SU-DHL-6 (cell line): ENCODE measurements around the gene TRPV5.

Experiments used
- H2AFZ ChIP-seq: fragments of 200-600 bp; sonication (generic); 2 replicates; pipeline ENCODE4 v1.6.1; 2014; ENCODE audit warnings: low read depth, mild to moderate bottlenecking, moderate library complexity, mixed read lengths, antibody characterized with exemption, low read length; ENCODE audit not compliant: severe bottlenecking
- H3F3A ChIP-seq: fragments of 200-600 bp; shearing (Covaris generic); 2 replicates; pipeline ENCODE4 v1.6.0; 2016; ENCODE audit warnings: antibody characterized with exemption, mild to moderate bottlenecking; ENCODE audit not compliant: insufficient read depth
- H3K27ac ChIP-seq: fragments of 200-600 bp; sonication (generic); 2 replicates; pipeline ENCODE4 v1.5.1; 2016; ENCODE audit warnings: low read depth, mild to moderate bottlenecking, low read length, moderate library complexity, mixed read lengths
- H3K27me3 ChIP-seq: fragments of 200-600 bp; sonication (generic), shearing (Covaris generic); 2 replicates; pipeline ENCODE4 v1.6.0; 2014; ENCODE audit warnings: mild to moderate bottlenecking, low read length
- H3K36me3 ChIP-seq: fragments of 200-600 bp; sonication (generic); 2 replicates; pipeline ENCODE4 v1.6.1; 2014; ENCODE audit warnings: mild to moderate bottlenecking, low read length, mixed read lengths
- H3K4me2 ChIP-seq: fragments of 300-600, 200-600 bp; shearing (Covaris generic), sonication (generic); 2 replicates; pipeline ENCODE4 v1.6.0; 2014; ENCODE audit warnings: low read length, low read depth, mild to moderate bottlenecking; ENCODE audit not compliant: poor library complexity, severe bottlenecking
- H3K4me3 ChIP-seq: fragments of 200-600 bp; sonication (generic); 2 replicates; pipeline ENCODE4 v1.5.1; 2014; ENCODE audit warnings: antibody characterized with exemption, low read length, mild to moderate bottlenecking, mixed read lengths; ENCODE audit not compliant: insufficient read depth, poor library complexity, severe bottlenecking
- H3K79me2 ChIP-seq: fragments of 200-600 bp; sonication (generic); 2 replicates; pipeline ENCODE4 v1.6.1; 2014; ENCODE audit warnings: mild to moderate bottlenecking, low read length, moderate library complexity; ENCODE audit not compliant: insufficient read depth
- H3K9ac ChIP-seq: fragments of 200-600 bp; sonication (generic); 2 replicates; pipeline ENCODE4 v1.7.0; 2014; ENCODE audit warnings: mild to moderate bottlenecking, low read length
- H3K9me2 ChIP-seq: fragments of 200-600 bp; sonication (generic); replicated peaks from 2 replicates; pipeline ENCODE4 v1.6.1; 2014; ENCODE audit warnings: low read length; ENCODE audit not compliant: insufficient read depth
- H3K9me3 ChIP-seq: fragments of 200-600 bp; sonication (generic); 2 replicates; pipeline ENCODE4 v1.6.1; 2014; ENCODE audit warnings: low read length, mixed read lengths; ENCODE audit not compliant: insufficient read depth
- H4K20me1 ChIP-seq: fragments of 200-600 bp; sonication (generic); 2 replicates; pipeline ENCODE4 v1.6.1; 2014; ENCODE audit warnings: low read depth, mild to moderate bottlenecking, antibody characterized with exemption, low read length, moderate library complexity, mixed read lengths
- CTCF ChIP-seq: fragments of 200-600 bp; sonication (generic); IDR thresholded peaks from one replicate; pipeline ENCODE4 v1.5.1; 2017; ENCODE audit warnings: antibody characterized with exemption, mild to moderate bottlenecking, low read length, moderate library complexity; ENCODE audit not compliant: insufficient read depth, poor library complexity, severe bottlenecking
- EZH2phosphoT487 ChIP-seq: fragments of 200-600 bp; sonication (generic), shearing (Covaris generic); conservative IDR thresholded peaks from 2 replicates; pipeline ENCODE4 v1.6.1; 2018; ENCODE audit warnings: mild to moderate bottlenecking, antibody characterized with exemption, low read length, moderate library complexity, mixed read lengths

TRPV5 gene

GRCh38 chr7:142942746-142943145 is 9.2 kb upstream of the TRPV5 start:
- Histone ChIP-seq H3K9ac (no peak overlapping the region), H3K4me2 (no peak overlapping the region), H3K79me2 (no peaks in the 10 kb centered on the region), H4K20me1 (no peaks in the 10 kb centered on the region), H3K27ac (no peak overlapping the region), H3K27me3 (no peaks in the 10 kb centered on the region), H3K9me2 (no peaks in the 10 kb centered on the region), H3F3A (no peaks in the 10 kb centered on the region), H2AFZ (no peak overlapping the region), H3K4me3 (no peak overlapping the region), H3K36me3 (no peaks in the 10 kb centered on the region), H3K9me3 (no peaks in the 10 kb centered on the region)
- no peak for TF ChIP-seq EZH2phosphoT487
- no peak for TF ChIP-seq CTCF

GRCh38 chr7:142941541-142941940 is 8.0 kb upstream of the TRPV5 start:
- Histone ChIP-seq H3K79me2 (no peaks in the 10 kb centered on the region), H3F3A (no peaks in the 10 kb centered on the region), H3K4me2 (no peak overlapping the region), H3K9me3 (no peaks in the 10 kb centered on the region), H3K4me3 (no peak overlapping the region), H3K36me3 (no peaks in the 10 kb centered on the region), H3K9me2 (no peaks in the 10 kb centered on the region), H2AFZ (no peak overlapping the region), H4K20me1 (no peaks in the 10 kb centered on the region), H3K27ac (no peak overlapping the region), H3K9ac (no peak overlapping the region), H3K27me3 (no peaks in the 10 kb centered on the region)
- TF ChIP-seq EZH2phosphoT487 (no peak), CTCF (no peak)

GRCh38 chr7:142940966-142941535 is 7.5 kb upstream of the TRPV5 start:
- H3K36me3 ChIP-seq: no peaks in the 10 kb centered on the region
- H3K27ac ChIP-seq: no peak overlapping the region
- H3K27me3 ChIP-seq: no peaks in the 10 kb centered on the region
- H3K9ac ChIP-seq: no peak overlapping the region
- H3K4me2 ChIP-seq: no peak overlapping the region
- H3K9me3 ChIP-seq: no peaks in the 10 kb centered on the region
- no peak overlapping the region for H3K4me3 ChIP-seq
- no peak overlapping the region for H2AFZ ChIP-seq
- TF ChIP-seq EZH2phosphoT487: no peak
- TF ChIP-seq CTCF: no peak
- H3K9me2 ChIP-seq: no peaks in the 10 kb centered on the region
- no peaks in the 10 kb centered on the region for H3K79me2 ChIP-seq
- H3F3A ChIP-seq: no peaks in the 10 kb centered on the region
- no peaks in the 10 kb centered on the region for H4K20me1 ChIP-seq
